ENCODE data around the gene ARL10.

ARL10 gene

DNA sequence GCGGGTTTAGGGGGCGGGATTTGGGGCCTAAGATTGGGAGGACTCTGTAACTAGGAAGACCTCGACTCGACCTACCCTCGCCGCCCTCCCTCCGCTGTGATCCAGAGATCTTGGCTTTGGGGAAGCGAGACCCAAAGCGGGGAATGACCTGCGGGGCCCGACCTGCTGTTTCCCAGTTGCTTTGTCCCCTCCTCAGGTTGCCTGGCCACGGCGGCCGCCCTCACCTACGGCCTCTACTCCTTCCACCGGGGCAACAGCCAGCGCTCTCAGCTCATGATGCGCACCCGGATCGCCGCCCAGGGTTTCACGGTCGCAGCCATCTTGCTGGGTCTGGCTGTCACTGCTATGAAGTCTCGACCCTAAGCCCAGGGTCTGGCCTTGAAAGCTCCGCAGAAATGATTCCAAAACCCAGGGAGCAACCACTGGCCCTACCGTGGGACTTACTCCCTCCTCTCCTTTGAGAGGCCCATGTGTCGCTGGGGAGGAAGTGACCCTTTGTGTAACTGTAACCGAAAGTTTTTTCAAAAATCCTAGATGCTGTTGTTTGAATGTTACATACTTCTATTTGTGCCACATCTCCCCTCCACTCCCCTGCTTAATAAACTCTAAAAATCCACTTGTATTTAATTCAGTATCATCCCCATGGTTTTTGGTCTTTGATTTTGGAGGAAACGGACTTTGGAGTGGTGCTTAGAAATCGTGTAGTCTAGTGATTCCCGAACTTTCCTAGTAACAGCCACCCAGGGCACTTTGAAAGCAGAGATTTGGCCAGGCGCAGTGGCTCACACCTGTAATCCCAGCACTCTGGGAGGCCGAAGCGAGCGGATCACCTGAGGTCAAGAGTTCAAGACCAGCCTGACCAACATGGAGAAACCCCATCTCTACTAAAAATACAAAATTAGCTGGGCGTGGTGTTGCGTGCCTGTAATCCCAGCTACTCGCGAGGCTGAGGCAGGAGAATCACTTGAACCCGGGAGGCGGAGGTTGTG, 24.1 kb downstream of the ARL10 start:
- DNase-seq: no peak

- DNase-seq: no peak
Measured at GRCh38 chr5:176391479-176391878, 26.2 kb downstream of the ARL10 start.

GRCh38 chr5:176391999-176392398, 26.7 kb downstream of the ARL10 start:
- no peak for DNase-seq

GRCh38 chr5:176392526-176392925, 27.2 kb downstream of the ARL10 start:
- no peak for DNase-seq

DNA sequence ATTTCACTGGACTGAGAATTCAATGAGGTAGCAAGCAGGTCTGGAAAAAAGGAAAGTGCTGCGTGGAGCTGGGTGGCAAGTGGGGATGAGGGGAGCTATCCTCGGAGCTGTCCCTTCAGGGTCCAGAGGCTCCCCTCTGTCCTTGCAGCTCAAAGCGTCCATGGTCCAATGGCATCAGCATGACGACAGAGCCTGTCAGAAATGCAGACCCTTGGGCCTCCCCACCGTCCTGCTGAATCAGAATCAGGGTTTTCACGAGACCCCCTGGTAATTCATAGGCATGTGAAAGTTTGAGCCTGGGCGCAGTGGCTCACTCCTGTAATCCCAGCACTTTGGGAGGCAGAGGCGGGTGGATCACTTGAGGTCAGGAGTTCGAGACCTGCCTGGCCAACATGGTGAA, 28.8 kb downstream of the ARL10 start:
- DNase-seq: no peak

DNA sequence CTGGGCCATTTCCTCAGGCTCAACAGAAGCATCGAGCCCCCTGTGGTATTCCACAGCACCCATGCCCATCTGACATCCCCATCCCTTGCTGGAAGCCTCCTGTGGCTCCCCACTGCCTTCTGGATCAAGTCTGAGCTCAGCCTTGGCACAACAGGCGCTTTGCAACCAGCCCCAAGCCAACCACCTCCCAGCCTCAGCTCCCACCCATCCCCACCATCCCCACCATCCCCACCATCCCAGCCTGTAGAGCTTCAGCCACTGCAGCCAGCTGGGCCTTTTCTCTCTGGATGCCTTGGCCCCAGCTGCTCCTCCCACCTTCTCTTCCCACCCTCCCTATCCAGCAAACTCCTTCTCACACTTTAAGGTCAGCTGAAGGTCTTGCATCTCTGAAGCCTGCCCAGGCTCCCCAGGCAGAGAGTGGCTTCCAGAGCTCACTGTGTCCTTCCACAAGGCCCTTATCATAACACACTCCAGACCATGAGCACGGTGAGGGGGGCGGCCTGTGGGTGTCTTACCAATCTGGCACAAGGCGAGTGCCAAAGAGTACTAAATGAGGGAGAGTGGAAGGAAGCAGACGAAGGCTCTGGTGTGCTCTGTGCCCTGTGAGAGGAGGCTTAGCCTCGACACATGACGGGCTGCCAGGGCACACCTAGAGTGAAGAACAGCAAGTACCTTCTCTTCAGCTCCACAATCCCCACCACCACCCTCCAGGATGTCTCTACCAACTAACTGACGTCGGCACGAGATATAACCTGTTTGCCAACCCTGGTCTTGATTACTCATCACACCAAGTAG, 29.8 kb downstream of the ARL10 start:
- DNase-seq: no peak

DNA sequence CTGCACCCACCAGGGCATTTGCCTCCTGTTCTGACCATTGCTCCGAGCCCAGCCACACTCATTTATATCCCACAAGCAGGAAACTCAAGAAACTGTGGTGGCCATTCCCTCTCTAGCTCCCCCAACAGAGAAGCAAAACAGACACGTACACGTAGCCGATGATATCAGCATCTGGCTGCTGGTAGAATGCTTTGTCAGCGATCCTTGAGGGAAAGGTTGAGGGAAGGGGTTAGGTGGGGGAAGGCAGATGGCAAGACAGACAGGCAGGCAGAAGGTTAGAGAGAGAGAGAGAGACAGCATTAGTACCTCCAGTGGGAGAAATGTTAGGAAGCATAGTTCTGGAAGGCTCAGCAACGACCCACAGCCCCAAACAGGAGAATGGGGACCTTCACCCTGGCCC, 31.0 kb downstream of the ARL10 start:
- no peak for DNase-seq

- no peak for DNase-seq
Measured at GRCh38 chr5:176397736-176398420, 32.6 kb downstream of the ARL10 start.

GRCh38 chr5:176400382-176401156, 35.3 kb downstream of the ARL10 start:
- DNase-seq: no peak

- DNase-seq: peak; percentile 49
Measured at GRCh38 chr5:176401281-176402205, 36.3 kb downstream of the ARL10 start.

DNA sequence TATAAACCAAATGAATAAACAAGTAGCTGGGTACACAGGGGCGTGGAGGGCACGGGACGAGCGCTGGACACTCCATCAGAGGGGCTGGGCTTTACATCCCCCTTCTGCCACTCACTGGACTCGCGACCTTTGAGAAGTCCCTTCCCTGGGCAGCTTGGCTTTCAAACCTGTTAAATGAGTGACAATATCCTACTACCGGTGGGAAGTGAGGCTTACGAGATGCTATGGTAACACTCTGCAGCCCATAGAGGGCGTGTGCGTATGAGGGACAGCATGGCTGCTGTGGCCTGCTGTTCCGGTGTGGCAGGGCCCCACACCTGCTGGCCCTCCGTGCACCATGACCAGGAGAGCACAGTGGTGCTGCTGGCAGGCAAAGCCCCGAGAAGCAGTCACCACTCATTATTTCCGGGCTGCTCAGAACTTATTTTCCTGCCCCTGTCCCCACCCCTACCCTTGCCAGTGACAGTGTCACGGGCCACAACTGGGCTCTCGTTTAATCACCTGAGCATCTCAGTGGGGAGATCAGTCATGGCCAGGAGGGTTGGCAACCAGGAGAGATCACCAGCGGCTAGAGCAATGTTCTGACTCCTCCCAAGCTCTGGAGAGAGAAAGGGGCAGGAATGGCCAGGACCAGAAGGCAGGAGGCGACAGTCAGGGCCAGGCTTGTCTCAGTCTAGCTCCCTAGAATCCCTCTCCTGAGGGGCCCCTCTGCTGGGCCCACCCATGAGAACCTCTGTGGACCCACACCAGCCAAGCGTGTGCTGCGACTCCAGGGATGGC, 40.6 kb downstream of the ARL10 start:
- DNase-seq: peak; percentile 14

DNA sequence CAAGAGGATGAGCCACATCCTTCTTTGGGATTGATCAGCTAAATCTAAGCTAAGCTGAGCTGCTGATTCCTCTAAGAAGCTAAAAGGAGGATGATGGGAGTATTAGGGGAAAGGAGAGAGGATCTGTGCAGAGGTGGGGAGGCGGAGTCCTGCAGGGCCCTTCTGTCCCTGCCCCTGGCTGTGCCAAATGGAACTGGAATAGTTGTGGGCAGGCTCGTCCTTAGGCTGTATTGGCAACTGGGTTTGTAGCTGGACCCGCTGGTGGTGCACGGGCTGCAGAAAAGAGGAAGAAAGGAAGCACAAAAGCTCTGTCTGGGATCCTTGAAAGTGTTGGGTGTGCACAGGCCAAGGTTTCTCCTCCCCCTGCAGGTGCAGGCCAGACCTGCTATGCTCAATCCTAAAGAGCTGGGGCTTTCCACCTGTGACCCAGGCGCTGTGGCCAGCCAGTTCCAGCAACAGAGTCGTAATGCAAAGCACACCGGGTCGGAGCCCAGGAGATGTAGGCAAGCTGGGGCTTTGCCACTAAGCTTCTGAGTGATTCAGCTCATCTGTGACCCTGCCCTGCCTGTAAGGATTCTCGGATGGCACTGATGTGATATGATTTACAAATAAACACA, 41.3 kb downstream of the ARL10 start:
- DNase-seq: peak; percentile 54

- DNase-seq: peak; percentile 41
Measured at GRCh38 chr5:176407456-176408251, 42.4 kb downstream of the ARL10 start.

DNA sequence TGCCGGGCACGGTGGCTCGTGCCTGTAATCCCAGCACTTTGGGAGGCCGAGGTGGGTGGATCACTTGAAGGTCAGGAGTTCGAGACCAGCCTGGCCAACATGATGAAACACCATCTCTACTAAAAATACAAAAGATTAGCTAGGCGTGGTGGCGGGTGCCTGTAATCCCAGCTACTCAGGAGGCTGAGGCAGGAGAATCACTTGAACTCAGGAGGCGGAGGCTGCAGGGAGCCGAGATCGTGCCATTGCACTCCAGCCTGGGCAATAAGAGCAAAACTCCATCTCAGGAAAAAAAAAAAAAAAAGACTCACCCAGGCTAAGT, 42.9 kb downstream of the ARL10 start:
- peak; percentile 10 for DNase-seq

- peak; percentile 46 for DNase-seq
Measured at GRCh38 chr5:176408590-176408989, 43.3 kb downstream of the ARL10 start.

- peak; percentile 28 for DNase-seq
Measured at GRCh38 chr5:176409765-176410164, 44.5 kb downstream of the ARL10 start.

GRCh38 chr5:176410486-176411180, 45.3 kb downstream of the ARL10 start:
- DNase-seq: peak; percentile 47

- no peak for DNase-seq
Measured at GRCh38 chr5:176412517-176413254, 47.4 kb downstream of the ARL10 start.

All from activated effector memory CD4-positive, alpha-beta T cell treated with anti-CD3 and anti-CD28 coated beads, Interleukin-2, amount 50 U/mL, for 16 hours (primary cell).